GM12865 (cell line): ENCODE data around the gene ZCCHC3.

Experiments
- DNase-seq: peaks from one replicate; pipeline ENCODE4 v3.0.0; 2010; ENCODE audit warnings: low read depth
- H3K4me3 ChIP-seq: 2 replicates; pipeline ENCODE4 v1.5.1; 2011; ENCODE audit warnings: mild to moderate bottlenecking, low read depth, low read length, control low read depth
- TF ChIP-seq, protein P1 (sequence below): IDR thresholded peaks from 2 replicates; pipeline ENCODE4 v1.5.1; 2011; ENCODE audit warnings: low read length, control low read depth, low read depth, inconsistent platforms; ENCODE audit not compliant: insufficient read depth; ENCODE audit errors: missing control alignments

Gene ZCCHC3

DNA sequence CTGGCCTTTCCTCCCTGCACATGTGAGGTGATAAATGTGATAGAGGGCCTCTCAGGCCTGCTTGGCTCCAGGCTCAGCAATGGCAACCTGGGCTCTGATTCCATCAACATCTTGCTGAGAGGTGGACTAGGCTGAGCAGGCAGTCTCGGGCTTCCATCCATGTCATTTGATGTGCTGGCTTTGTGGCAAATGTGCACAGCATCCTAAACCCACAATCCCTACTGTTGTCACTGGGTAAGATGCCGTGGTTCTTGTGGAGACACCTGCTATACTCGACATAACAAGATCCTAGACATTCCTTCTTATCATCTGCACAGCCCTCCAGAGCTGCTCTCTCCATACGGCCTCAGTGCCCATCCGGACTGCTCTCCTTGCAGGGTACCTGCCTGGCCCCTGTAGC is 2.8 kb upstream of the ZCCHC3 start:
- TF ChIP-seq, protein P1, sequence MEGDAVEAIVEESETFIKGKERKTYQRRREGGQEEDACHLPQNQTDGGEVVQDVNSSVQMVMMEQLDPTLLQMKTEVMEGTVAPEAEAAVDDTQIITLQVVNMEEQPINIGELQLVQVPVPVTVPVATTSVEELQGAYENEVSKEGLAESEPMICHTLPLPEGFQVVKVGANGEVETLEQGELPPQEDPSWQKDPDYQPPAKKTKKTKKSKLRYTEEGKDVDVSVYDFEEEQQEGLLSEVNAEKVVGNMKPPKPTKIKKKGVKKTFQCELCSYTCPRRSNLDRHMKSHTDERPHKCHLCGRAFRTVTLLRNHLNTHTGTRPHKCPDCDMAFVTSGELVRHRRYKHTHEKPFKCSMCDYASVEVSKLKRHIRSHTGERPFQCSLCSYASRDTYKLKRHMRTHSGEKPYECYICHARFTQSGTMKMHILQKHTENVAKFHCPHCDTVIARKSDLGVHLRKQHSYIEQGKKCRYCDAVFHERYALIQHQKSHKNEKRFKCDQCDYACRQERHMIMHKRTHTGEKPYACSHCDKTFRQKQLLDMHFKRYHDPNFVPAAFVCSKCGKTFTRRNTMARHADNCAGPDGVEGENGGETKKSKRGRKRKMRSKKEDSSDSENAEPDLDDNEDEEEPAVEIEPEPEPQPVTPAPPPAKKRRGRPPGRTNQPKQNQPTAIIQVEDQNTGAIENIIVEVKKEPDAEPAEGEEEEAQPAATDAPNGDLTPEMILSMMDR = no peak
- no peak for DNase-seq

DNA sequence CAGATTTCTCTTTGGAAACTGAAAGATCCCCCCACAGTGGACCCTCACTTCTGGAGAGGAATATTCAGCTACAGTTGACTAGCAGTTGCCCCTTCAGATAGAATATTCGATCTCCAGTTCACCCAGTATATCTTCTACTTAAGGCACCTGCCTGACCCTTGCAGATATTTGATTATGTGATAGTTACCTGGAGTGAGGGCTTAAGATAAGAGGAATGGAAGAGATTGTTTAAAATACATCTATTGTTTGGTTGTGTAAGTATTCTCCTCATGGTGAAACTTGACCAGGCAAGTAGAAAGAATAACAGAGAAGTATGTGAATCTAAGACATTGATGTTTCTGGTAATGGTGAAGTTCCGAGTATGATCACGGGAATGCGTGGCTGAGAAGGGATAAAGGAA is 1.6 kb upstream of the ZCCHC3 start:
- TF ChIP-seq, protein P1 = no peak
- no peak for DNase-seq
- H3K4me3 ChIP-seq = no peak overlapping the region

More for the DNA sequence above, 2.8 kb upstream of the ZCCHC3 start:
- H3K4me3 ChIP-seq = no peak overlapping the region

DNA sequence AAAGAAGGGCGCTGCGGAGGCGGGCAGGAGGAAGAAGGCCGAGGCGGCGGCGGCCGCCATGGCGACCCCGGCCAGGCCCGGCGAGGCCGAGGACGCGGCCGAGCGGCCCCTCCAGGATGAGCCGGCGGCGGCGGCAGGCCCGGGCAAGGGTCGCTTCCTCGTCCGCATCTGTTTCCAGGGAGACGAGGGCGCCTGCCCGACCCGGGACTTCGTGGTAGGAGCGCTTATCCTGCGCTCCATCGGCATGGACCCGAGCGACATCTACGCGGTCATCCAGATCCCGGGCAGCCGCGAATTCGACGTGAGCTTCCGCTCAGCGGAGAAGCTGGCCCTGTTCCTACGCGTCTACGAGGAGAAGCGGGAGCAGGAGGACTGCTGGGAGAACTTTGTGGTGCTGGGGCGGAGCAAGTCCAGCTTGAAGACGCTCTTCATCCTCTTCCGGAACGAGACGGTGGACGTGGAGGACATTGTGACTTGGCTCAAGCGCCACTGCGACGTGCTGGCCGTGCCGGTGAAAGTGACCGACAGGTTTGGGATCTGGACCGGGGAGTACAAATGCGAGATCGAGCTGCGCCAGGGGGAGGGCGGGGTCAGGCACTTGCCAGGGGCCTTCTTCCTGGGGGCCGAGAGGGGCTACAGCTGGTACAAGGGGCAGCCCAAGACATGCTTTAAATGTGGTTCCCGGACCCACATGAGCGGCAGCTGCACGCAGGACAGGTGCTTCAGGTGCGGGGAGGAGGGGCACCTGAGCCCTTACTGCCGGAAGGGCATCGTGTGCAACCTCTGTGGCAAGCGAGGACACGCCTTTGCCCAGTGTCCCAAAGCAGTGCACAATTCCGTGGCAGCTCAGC is 780 bp downstream of the ZCCHC3 start:
- DNase-seq = peak; percentile 76
- peak overlapping the region; percentile 93 for H3K4me3 ChIP-seq
- TF ChIP-seq, protein P1 = no peak

DNA sequence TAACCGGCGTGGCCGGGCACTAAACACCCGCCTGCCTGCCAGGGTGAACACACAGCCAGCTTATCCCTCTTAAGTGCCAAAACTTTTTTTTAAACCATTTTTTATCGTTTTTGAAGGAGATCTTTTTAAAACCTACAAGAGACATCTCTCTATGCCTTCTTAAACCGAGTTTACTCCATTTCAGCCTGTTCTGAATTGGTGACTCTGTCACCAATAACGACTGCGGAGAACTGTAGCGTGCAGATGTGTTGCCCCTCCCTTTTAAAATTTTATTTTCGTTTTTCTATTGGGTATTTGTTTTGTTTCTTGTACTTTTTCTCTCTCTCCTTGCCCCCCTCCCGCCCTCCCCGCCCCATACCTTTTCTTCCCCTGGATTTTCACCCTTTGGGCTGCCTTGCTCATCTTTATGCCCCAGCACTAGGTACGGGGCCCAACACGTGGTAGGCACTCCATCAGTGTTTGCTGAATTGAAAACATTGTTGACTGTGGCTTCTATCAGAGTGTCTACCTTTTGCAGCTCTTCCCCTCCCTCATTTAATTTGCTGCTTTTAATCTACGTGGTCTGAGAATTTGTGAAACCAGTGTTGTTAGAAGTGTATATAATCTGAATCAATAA is 1.5 kb downstream of the ZCCHC3 start:
- peak overlapping the region; percentile 93 for H3K4me3 ChIP-seq
- TF ChIP-seq, protein P1 = no peak
- no peak for DNase-seq

DNA sequence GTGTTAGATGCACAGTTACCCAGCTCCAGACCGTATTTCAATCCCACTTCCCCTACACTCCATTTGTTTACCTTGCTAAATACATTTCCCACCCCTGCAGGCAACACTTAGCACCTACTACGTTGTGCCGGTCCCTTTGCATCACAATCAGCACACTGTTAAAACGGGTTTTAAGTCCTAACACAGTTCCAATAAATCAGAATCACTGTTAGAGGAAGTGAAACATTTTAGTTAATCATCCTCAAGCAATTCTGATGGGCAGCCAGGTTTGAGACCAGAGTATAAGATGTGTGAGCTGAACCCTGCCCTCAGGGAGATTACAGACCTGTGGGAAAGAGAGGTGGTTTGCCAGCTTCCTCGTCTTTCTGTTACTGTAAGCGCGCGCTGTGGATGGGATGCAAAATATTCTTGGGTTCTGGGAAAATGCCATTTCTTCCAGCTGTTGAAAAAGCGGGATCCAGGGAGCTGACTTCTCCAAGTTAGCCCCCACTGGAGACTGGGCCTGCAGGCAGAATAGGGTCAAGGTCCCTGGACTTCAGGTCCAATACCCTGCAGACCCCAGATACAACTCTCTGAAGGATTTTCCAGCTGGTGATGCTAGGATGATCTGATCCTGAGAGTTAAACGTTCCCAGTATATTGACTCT is 3.1 kb downstream of the ZCCHC3 start:
- H3K4me3 ChIP-seq = no peak overlapping the region
- TF ChIP-seq, protein P1 = no peak
- DNase-seq = no peak

DNA sequence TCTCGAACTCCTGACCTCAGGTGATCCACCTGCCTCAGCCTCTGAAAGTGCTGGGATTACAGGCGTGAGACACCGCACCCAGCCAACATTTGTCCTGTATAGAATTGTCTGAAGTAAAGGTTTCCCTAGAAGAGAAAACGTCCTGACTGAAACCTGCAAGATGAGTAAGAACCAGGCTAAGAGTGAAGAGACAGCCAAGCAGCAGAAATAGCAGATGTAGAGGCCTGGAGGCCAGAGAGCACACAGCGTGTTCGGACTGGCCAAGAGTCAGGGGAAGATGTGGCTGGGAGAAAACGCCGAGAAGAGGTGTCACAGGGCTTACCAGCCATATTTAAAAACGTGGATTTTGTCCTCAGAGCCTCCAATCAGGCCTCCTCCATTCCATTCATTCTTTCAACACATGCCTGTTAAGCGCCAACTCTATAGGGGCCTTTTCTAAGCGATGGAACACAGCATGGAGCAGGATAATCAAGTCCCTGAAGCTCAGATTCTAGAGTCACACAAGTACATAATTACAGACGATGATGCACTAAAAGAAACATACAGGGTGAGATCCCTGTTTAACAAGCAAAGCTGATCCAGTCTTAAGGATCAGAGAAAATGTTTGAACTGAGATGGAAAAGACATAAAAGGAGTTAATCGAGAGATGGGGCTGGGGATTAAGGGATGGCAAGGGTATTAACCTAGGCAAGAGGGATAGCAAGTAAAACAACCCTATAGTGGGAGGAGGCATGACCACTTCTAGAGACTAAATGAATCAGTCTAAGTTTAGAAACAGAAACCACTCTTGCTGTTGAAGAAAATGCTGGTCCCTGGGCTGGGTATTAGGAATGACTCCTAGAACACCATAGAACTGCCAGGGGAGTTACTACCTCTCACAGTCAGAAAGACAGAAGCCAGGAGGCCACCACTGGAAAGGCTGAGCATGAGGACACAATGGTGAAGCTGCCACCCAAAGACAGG is 4.8 kb downstream of the ZCCHC3 start:
- DNase-seq = no peak
- no peak overlapping the region for H3K4me3 ChIP-seq
- TF ChIP-seq, protein P1 = no peak
